ENCODE data around the gene ALKBH3. TPM values are rescaled to one million over a fixed set of nuclear protein-coding genes. Genes with fewer than 3 reads are reported as not detected.

The ALKBH3 gene
- total and polyA plus RNA-seq, 4 donors: 22.7 to 39.8 (median 27.2) TPM

- WGBS (ENCODE audit: insufficient coverage): under 1% methylated on average over 48 of the region's 54 CpGs
- no peak for DNase-seq (ENCODE audit: low read depth in 4 of 6, low spot score in 6 of 6)
- Histone ChIP-seq H3K36me3 (ENCODE audit: control insufficient read depth, insufficient read depth, low read length) (peaks cover 2% of the 10 kb centered on the region), H3K9me3 (ENCODE audit: control insufficient read depth, insufficient read depth, low read length) (no peaks in the 10 kb centered on the region), H3K27ac (ENCODE audit: low read depth, low read length) (peak overlapping the region; percentile 82), H3K4me1 (ENCODE audit: control insufficient read depth, insufficient read depth, low read length) (peaks cover 57% of the 10 kb centered on the region), H3K4me3 (ENCODE audit: low read depth, low read length) (peak overlapping the region; percentile 78), H3K27me3 (ENCODE audit: control insufficient read depth, insufficient read depth, low read length) (peaks cover 12% of the 10 kb centered on the region)
These were observed 63.5 kb downstream of the ALKBH3 start for GRCh38 chr11:43943931-43944751.

DNA sequence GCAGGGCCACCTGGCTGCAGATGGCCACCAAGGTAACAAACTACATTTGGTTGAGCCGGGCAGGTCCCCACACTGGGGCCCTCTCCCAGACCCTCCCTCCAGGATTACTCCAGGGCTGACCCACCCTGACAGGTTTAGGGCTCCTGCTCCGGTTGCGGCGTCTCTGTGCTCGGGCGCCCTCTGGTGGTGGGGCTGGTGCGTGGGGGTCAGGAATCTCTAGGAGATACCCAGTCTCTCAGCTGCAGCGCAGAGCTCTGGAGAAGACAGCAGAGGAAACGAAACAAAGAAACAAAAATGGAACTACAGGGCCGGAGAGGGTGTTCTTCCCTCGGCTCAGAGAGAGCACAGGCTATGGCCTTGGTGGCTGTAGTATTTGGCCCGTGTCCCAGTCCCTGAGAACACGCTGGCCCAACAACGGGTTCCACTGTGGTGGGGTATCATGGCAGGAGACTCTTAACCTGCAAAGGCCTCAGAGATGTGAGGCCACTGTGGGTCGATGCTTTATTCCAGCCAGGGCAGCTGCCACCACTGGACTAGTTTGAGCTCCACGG is 64.2 kb downstream of the ALKBH3 start:
- H3K9me3 ChIP-seq (ENCODE audit: control insufficient read depth, insufficient read depth, low read length): no peaks in the 10 kb centered on the region
- 35% methylated on average over 16 of the region's 16 CpGs for WGBS (ENCODE audit: insufficient coverage)
- peaks cover 57% of the 10 kb centered on the region for H3K4me1 ChIP-seq (ENCODE audit: control insufficient read depth, insufficient read depth, low read length)
- peak overlapping the region; percentile 82 for H3K27ac ChIP-seq (ENCODE audit: low read depth, low read length)
- peaks cover 2% of the 10 kb centered on the region for H3K36me3 ChIP-seq (ENCODE audit: control insufficient read depth, insufficient read depth, low read length)
- peaks cover 12% of the 10 kb centered on the region for H3K27me3 ChIP-seq (ENCODE audit: control insufficient read depth, insufficient read depth, low read length)
- H3K4me3 ChIP-seq (ENCODE audit: low read depth, low read length): peak overlapping the region; percentile 78
- DNase-seq (ENCODE audit: low read depth in 4 of 6, low spot score in 6 of 6): no peak

- Histone ChIP-seq H3K36me3 (ENCODE audit: control insufficient read depth, insufficient read depth, low read length) (peaks cover 2% of the 10 kb centered on the region), H3K4me1 (ENCODE audit: control insufficient read depth, insufficient read depth, low read length) (peaks cover 48% of the 10 kb centered on the region), H3K4me3 (ENCODE audit: low read depth, low read length) (no peak overlapping the region), H3K9me3 (ENCODE audit: control insufficient read depth, insufficient read depth, low read length) (no peaks in the 10 kb centered on the region), H3K27me3 (ENCODE audit: control insufficient read depth, insufficient read depth, low read length) (peaks cover 12% of the 10 kb centered on the region), H3K27ac (ENCODE audit: low read depth, low read length) (no peak overlapping the region)
- WGBS (ENCODE audit: insufficient coverage): 53% methylated on average over 6 of the region's 9 CpGs
- DNase-seq (ENCODE audit: low read depth in 4 of 6, low spot score in 6 of 6): no peak
These were observed 66.4 kb downstream of the ALKBH3 start for GRCh38 chr11:43947003-43947500.

GRCh38 chr11:43947815-43948214 is 67.2 kb downstream of the ALKBH3 start:
- H3K27ac ChIP-seq (ENCODE audit: low read depth, low read length): peak overlapping the region; percentile 6
- no peak overlapping the region for H3K4me3 ChIP-seq (ENCODE audit: low read depth, low read length)
- H3K9me3 ChIP-seq (ENCODE audit: control insufficient read depth, insufficient read depth, low read length): no peaks in the 10 kb centered on the region
- H3K36me3 ChIP-seq (ENCODE audit: control insufficient read depth, insufficient read depth, low read length): peaks cover 2% of the 10 kb centered on the region
- no peak for DNase-seq (ENCODE audit: low read depth in 4 of 6, low spot score in 6 of 6)
- 67% methylated on average over 1 of the region's 1 CpG for WGBS (ENCODE audit: insufficient coverage)
- H3K4me1 ChIP-seq (ENCODE audit: control insufficient read depth, insufficient read depth, low read length): peaks cover 46% of the 10 kb centered on the region
- H3K27me3 ChIP-seq (ENCODE audit: control insufficient read depth, insufficient read depth, low read length): peaks cover 12% of the 10 kb centered on the region

GRCh38 chr11:43948341-43949225 is 68.0 kb downstream of the ALKBH3 start:
- no peak for DNase-seq (ENCODE audit: low read depth in 4 of 6, low spot score in 6 of 6)
- Histone ChIP-seq H3K9me3 (ENCODE audit: control insufficient read depth, insufficient read depth, low read length) (no peaks in the 10 kb centered on the region), H3K27ac (ENCODE audit: low read depth, low read length) (no peak overlapping the region), H3K4me3 (ENCODE audit: low read depth, low read length) (no peak overlapping the region), H3K36me3 (ENCODE audit: control insufficient read depth, insufficient read depth, low read length) (peaks cover 2% of the 10 kb centered on the region), H3K27me3 (ENCODE audit: control insufficient read depth, insufficient read depth, low read length) (peaks cover 12% of the 10 kb centered on the region), H3K4me1 (ENCODE audit: control insufficient read depth, insufficient read depth, low read length) (peaks cover 43% of the 10 kb centered on the region)
- 83% methylated on average over 1 of the region's 2 CpGs for WGBS (ENCODE audit: insufficient coverage)

DNA sequence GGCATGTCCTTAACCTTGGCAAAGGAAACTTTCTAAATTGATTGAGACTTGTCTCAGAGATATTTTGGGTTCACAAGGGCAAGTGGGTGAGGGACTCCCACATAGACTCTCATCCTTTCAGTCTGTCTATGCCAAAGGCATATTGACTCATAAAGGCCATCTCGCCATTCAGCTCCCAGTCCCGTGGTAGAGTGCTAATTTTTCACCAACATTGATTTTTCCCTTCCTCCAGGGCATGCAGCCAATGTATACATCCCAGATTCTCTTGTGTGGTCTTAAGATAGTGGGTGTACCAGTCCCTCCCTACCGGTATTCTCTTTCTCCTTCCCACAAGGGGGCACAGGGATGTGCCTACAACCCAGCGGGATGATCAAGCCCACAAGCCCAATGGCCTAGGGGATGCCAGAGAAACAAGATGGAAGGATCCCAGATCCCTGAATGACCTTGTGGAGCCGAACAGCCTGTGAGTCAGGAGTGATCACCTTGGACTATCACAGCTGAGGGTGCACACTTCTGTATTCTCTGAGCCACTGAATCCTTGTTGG is 69.8 kb downstream of the ALKBH3 start:
- no peak for DNase-seq (ENCODE audit: low read depth in 4 of 6, low spot score in 6 of 6)
- Histone ChIP-seq H3K4me1 (ENCODE audit: control insufficient read depth, insufficient read depth, low read length) (peaks cover 25% of the 10 kb centered on the region), H3K27ac (ENCODE audit: low read depth, low read length) (no peak overlapping the region), H3K9me3 (ENCODE audit: control insufficient read depth, insufficient read depth, low read length) (no peaks in the 10 kb centered on the region), H3K4me3 (ENCODE audit: low read depth, low read length) (no peak overlapping the region), H3K27me3 (ENCODE audit: control insufficient read depth, insufficient read depth, low read length) (peaks cover under 1% of the 10 kb centered on the region), H3K36me3 (ENCODE audit: control insufficient read depth, insufficient read depth, low read length) (no peaks in the 10 kb centered on the region)
- WGBS (ENCODE audit: insufficient coverage): 100% methylated on average over 2 of the region's 5 CpGs

DNA sequence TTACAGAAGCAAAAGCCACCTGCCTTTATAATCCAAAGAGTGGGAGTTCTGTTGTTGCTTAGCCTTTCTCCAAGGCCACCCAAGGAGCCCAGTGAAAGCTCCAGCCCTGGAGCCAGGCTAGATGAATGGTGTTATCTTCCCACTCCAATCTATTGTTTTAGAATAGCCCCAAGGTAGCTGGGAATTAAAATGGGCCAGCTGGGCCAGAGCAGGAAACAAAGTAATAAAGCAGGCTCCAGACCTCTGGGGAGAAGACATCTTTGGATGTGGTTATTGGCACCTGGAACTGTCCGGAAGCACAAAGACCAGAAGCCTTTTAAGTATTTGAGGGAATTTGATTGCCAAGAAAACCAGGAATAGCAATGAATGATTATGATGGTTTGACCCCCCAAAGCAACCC is 70.6 kb downstream of the ALKBH3 start:
- no peak for DNase-seq (ENCODE audit: low read depth in 4 of 6, low spot score in 6 of 6)

GRCh38 chr11:43952020-43952400 is 71.4 kb downstream of the ALKBH3 start:
- Histone ChIP-seq H3K4me3 (ENCODE audit: low read depth, low read length) (no peak overlapping the region), H3K27ac (ENCODE audit: low read depth, low read length) (no peak overlapping the region), H3K9me3 (ENCODE audit: control insufficient read depth, insufficient read depth, low read length) (no peaks in the 10 kb centered on the region), H3K36me3 (ENCODE audit: control insufficient read depth, insufficient read depth, low read length) (no peaks in the 10 kb centered on the region), H3K4me1 (ENCODE audit: control insufficient read depth, insufficient read depth, low read length) (peaks cover 19% of the 10 kb centered on the region), H3K27me3 (ENCODE audit: control insufficient read depth, insufficient read depth, low read length) (no peaks in the 10 kb centered on the region)
- no peak for DNase-seq (ENCODE audit: low read depth in 4 of 6, low spot score in 6 of 6)
- WGBS (ENCODE audit: insufficient coverage): no CpG with 5 or more reads among the region's 6 CpGs

More for the DNA sequence above, 70.6 kb downstream of the ALKBH3 start:
- Histone ChIP-seq H3K36me3 (ENCODE audit: control insufficient read depth, insufficient read depth, low read length) (no peaks in the 10 kb centered on the region), H3K9me3 (ENCODE audit: control insufficient read depth, insufficient read depth, low read length) (no peaks in the 10 kb centered on the region), H3K4me1 (ENCODE audit: control insufficient read depth, insufficient read depth, low read length) (peaks cover 21% of the 10 kb centered on the region), H3K27me3 (ENCODE audit: control insufficient read depth, insufficient read depth, low read length) (no peaks in the 10 kb centered on the region), H3K4me3 (ENCODE audit: low read depth, low read length) (no peak overlapping the region), H3K27ac (ENCODE audit: low read depth, low read length) (no peak overlapping the region)
- 46% methylated on average over 1 of the region's 1 CpG for WGBS (ENCODE audit: insufficient coverage)

Data from spinal cord (tissue), 10 donors.